Upper lobe of right lung (tissue), 1 donor: Measurements from ENCODE around the gene ZBTB1. TPM values are rescaled to one million over a fixed set of nuclear protein-coding genes. Genes with fewer than 3 reads are reported as not detected.
"Not testable (repeated sequence)": the region's sequence is repeated elsewhere in the genome, so short reads cannot be mapped to it uniquely, and the experiment has no call there.

Experiments
- ATAC-seq: fragments of 200-7000 bp; cut with Tn5 transposase; one replicate; pipeline ENCODE4 v1.9.1; 2020; ENCODE audit warnings: mild to moderate bottlenecking, moderate library complexity
- DNase-seq: peaks from one replicate; pipeline ENCODE4 v3.0.0-alpha.2; 2020
- H3K27ac ChIP-seq: fragments of 200-600 bp; one replicate; pipeline ENCODE4 v1.8.0; 2022
- H3K27me3 ChIP-seq: fragments of 200-600 bp; one replicate; pipeline ENCODE4 v1.8.0; 2022; ENCODE audit warnings: mild to moderate bottlenecking
- H3K36me3 ChIP-seq: fragments of 200-600 bp; one replicate; pipeline ENCODE4 v1.8.0; 2022
- H3K4me1 ChIP-seq: fragments of 200-600 bp; one replicate; pipeline ENCODE4 v1.8.0; 2022
- H3K4me3 ChIP-seq: fragments of 200-600 bp; one replicate; pipeline ENCODE4 v1.8.0; 2022; ENCODE audit warnings: mild to moderate bottlenecking
- H3K9me3 ChIP-seq: fragments of 200-600 bp; one replicate; pipeline ENCODE4 v1.8.0; 2022
- intact Hi-C: fragments of 100-400 bp; cut with DNase I; formaldehyde crosslinking; loops from one replicate; pipeline ENCODE4 v1.11.0; 2022
- total RNA-seq: library from RNA; stranded (reverse); fragmentation: NEBNext Ultra II Directional; extraction: Animal tissue kit (Norgen Biotek cat#: 25700); gene quantifications from one replicate; pipeline ENCODE4 v1.2.1, GENCODE V29; 2021
- TF ChIP-seq, protein P1 (sequence below): fragments of 200-600 bp; IDR thresholded peaks from one replicate; pipeline ENCODE4 v1.8.0; 2022; ENCODE audit warnings: antibody characterized with exemption
- donor health status: DM: no; HTN: yes; CAD: no; lungs with severe emphysema.

ZBTB1 gene
- total RNA-seq, 1 donor from 2014 or later = 47.9 TPM

DNA sequence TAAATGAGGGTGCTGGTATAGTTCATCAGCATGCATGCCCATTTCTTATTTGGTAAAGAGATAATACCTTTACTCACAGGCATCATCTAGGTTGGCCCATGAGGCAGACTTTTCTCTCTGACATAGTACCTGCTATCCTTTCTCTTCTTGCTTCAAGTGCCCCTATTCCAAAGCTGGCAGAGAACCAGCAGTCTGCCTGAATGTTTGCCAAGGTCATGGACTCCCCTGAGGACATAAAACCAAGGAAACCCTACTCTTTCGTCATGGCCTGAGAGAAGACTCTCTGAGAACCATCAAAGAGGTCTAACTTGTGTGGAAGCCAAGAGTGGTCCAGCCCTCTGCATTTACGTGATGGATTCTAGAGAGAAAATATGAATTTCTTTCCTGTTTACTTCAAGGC is 57.1 kb downstream of the ZBTB1 start:
- H3K36me3 ChIP-seq = no peaks in the 10 kb centered on the region
- TF ChIP-seq, protein P1, sequence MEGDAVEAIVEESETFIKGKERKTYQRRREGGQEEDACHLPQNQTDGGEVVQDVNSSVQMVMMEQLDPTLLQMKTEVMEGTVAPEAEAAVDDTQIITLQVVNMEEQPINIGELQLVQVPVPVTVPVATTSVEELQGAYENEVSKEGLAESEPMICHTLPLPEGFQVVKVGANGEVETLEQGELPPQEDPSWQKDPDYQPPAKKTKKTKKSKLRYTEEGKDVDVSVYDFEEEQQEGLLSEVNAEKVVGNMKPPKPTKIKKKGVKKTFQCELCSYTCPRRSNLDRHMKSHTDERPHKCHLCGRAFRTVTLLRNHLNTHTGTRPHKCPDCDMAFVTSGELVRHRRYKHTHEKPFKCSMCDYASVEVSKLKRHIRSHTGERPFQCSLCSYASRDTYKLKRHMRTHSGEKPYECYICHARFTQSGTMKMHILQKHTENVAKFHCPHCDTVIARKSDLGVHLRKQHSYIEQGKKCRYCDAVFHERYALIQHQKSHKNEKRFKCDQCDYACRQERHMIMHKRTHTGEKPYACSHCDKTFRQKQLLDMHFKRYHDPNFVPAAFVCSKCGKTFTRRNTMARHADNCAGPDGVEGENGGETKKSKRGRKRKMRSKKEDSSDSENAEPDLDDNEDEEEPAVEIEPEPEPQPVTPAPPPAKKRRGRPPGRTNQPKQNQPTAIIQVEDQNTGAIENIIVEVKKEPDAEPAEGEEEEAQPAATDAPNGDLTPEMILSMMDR = no peak
- intact Hi-C loops = no loop called here
- no peak for DNase-seq
- no peaks in the 10 kb centered on the region for H3K9me3 ChIP-seq
- H3K4me3 ChIP-seq = no peak overlapping the region
- no peaks in the 10 kb centered on the region for H3K27me3 ChIP-seq
- no peak for ATAC-seq
- H3K4me1 ChIP-seq = peaks cover 2% of the 10 kb centered on the region
- H3K27ac ChIP-seq = no peak overlapping the region

DNA sequence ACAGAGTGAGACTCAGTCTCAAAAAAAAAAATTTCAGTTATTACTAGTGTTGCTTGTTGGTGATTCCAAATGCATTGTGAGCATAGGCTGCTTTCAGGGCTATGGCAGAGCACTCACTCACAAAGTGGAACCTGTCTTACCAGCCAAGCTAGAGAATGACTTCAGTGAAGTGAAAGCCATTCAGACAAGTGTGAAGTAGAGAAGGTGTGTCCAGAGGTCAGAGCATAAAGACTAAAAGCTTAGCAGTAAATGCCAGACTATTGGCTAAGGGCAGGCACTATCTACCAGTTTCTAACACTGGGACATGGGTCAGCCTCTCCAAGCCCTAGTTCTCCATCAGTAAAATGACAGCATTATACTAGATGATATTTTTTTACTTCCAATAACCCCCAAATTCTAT is 57.9 kb downstream of the ZBTB1 start:
- Histone ChIP-seq H3K36me3 (no peaks in the 10 kb centered on the region), H3K27me3 (no peaks in the 10 kb centered on the region), H3K27ac (no peak overlapping the region), H3K4me3 (no peak overlapping the region), H3K4me1 (peaks cover 4% of the 10 kb centered on the region), H3K9me3 (no peaks in the 10 kb centered on the region)
- ATAC-seq = peak; percentile 53
- intact Hi-C loops = no loop called here
- DNase-seq = no peak
- TF ChIP-seq, protein P1 = no peak

- Histone ChIP-seq H3K9me3 (no peaks in the 10 kb centered on the region), H3K27ac (no peak overlapping the region), H3K4me1 (peaks cover 4% of the 10 kb centered on the region), H3K27me3 (no peaks in the 10 kb centered on the region), H3K4me3 (no peak overlapping the region), H3K36me3 (no peaks in the 10 kb centered on the region)
- intact Hi-C loops = no loop called here
- no peak for DNase-seq
- TF ChIP-seq, protein P1 = no peak
- no peak for ATAC-seq
Observed at GRCh38 chr14:64563696-64564095, 59.1 kb downstream of the ZBTB1 start.

DNA sequence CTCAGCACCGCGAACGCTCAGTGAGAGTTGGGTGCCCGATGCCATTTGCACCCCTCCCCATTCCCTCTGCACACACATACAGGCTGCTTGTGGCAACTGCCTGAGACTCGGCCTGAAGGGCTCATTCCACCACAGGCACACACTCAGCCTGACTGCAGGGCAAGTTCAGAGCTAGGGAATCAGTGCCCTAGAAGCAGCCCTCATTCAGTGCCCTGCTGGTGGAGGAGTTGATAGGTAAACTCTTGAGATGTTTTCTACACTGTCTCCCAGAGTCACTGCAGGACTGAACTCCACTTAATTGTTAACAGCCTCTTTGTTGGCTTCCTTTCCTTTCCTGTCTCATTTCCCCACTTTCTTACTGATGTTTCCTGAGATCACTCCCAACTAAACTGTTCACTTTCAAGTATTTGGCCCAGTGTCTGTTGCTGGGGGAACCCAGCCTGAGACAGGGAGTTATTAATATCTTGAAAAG is 62.1 kb downstream of the ZBTB1 start:
- intact Hi-C loops = no loop called here

DNA sequence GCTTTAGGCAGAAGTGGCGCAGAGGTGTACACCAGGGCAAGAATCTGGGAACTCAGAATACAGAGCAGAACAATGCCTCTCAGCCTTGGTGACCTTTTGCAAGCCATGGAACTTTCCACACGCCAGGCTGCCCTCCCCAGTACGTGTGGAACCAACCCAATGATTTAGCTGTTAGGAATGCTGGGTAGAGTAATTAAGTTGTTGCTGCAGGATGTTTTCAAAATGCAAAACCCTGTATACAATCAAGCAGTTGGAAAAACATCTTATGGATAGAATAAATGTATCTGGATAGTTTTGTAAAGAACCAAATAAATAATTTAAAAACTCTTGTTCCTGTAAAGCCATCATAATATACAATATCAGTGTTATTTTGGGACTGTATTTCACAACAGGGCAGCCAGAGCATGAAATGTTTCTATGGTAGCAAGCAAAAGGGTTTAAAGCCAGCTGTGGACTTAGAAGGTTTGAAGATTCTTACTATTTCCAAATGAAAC is 64.6 kb downstream of the ZBTB1 start:
- no peaks in the 10 kb centered on the region for H3K36me3 ChIP-seq
- no peak for ATAC-seq
- peaks cover 4% of the 10 kb centered on the region for H3K4me1 ChIP-seq
- H3K4me3 ChIP-seq = no peak overlapping the region
- H3K27me3 ChIP-seq = no peaks in the 10 kb centered on the region
- intact Hi-C loops = no loop called here
- TF ChIP-seq, protein P1 = no peak
- no peak for DNase-seq
- no peaks in the 10 kb centered on the region for H3K9me3 ChIP-seq
- H3K27ac ChIP-seq = no peak overlapping the region

More for the DNA sequence above, 62.1 kb downstream of the ZBTB1 start:
- H3K27ac ChIP-seq = no peak overlapping the region
- DNase-seq = no peak
- no peaks in the 10 kb centered on the region for H3K27me3 ChIP-seq
- TF ChIP-seq, protein P1 = no peak
- no peaks in the 10 kb centered on the region for H3K9me3 ChIP-seq
- peaks cover 4% of the 10 kb centered on the region for H3K4me1 ChIP-seq
- H3K4me3 ChIP-seq = no peak overlapping the region
- ATAC-seq = peak; percentile 77
- H3K36me3 ChIP-seq = no peaks in the 10 kb centered on the region

DNA sequence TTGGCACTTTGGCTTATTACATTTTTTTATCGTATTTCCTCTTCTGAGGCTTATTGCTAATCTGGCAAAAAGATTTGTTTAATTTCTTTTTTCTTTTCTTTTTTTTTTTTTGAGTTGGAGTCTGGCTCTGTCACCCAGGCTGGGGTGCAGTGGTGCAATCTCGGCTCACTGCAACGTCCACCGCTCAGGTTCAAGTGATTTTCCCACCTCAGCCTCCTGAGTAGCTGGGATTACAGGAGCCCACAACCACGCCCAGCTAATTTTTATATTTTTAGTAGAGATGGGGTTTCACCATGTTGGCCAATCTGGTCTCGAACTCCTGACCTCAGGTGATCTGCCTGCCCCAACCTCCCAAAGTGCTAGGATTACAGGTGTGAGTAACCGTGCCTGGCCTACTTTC is 65.1 kb downstream of the ZBTB1 start:
- peak overlapping the region; percentile 55 for H3K27ac ChIP-seq
- H3K27me3 ChIP-seq, intact Hi-C loops, H3K36me3 ChIP-seq, ATAC-seq, DNase-seq, H3K4me3 ChIP-seq, H3K4me1 ChIP-seq, H3K9me3 ChIP-seq: not testable (repeated sequence)
